Measurements from ENCODE around the gene CDH13.

- no peak for TF ChIP-seq POLR2A (IDR thresholded peaks at IDR 0.05)
- TF ChIP-seq EP300 (IDR thresholded peaks at IDR 0.05) = no peak
- TF ChIP-seq CTCF (IDR thresholded peaks at IDR 0.05) = no peak
Measured at GRCh38 chr16:82631701-82632685, 5.2 kb downstream of the CDH13 start.
